Epithelial cell of esophagus (primary cell): ENCODE results near the gene CYFIP2.
"Not testable (repeated sequence)": the region's sequence is repeated elsewhere in the genome, so short reads cannot be mapped to it uniquely, and the experiment has no call there.

Experiments
- DNase-seq: peaks from one replicate; pipeline ENCODE4 v3.0.0; 2010; ENCODE audit warnings: low read depth
- H3K4me3 ChIP-seq: 2 replicates; pipeline ENCODE4 v1.5.1; 2011; ENCODE audit warnings: mild to moderate bottlenecking, low read length, control low read depth
- CTCF ChIP-seq: IDR thresholded peaks from 2 replicates; pipeline ENCODE4 v1.5.1; 2011; ENCODE audit warnings: low read depth, mild to moderate bottlenecking, low read length, control low read depth, inconsistent platforms; ENCODE audit not compliant: insufficient read depth; ENCODE audit errors: missing control alignments

CYFIP2 gene

GRCh38 chr5:157400741-157401495 is 135.0 kb downstream of the CYFIP2 start:
- DNase-seq, result no peak
- no peak overlapping the region for H3K4me3 ChIP-seq
- TF ChIP-seq CTCF, result no peak

- no peak for DNase-seq
- TF ChIP-seq CTCF, result no peak
- H3K4me3 ChIP-seq, result no peak overlapping the region
Measured at GRCh38 chr5:157415838-157416237, 149.9 kb downstream of the CYFIP2 start.

GRCh38 chr5:157419521-157419920 is 153.6 kb downstream of the CYFIP2 start:
- not testable (repeated sequence) for DNase-seq, H3K4me3 ChIP-seq

GRCh38 chr5:157429920-157430319 is 164.0 kb downstream of the CYFIP2 start:
- not testable (repeated sequence) for H3K4me3 ChIP-seq, DNase-seq

- H3K4me3 ChIP-seq, result no peak overlapping the region
- TF ChIP-seq CTCF, result peak; percentile 54
- DNase-seq, result peak; percentile 75
Measured at GRCh38 chr5:157431544-157432200, 165.7 kb downstream of the CYFIP2 start.

- no peak for TF ChIP-seq CTCF
- no peak for DNase-seq
- H3K4me3 ChIP-seq, result no peak overlapping the region
Measured at GRCh38 chr5:157434096-157434495, 168.2 kb downstream of the CYFIP2 start.

GRCh38 chr5:157443041-157443549 is 177.2 kb downstream of the CYFIP2 start:
- TF ChIP-seq CTCF, result no peak

GRCh38 chr5:157444224-157444623 is 178.3 kb downstream of the CYFIP2 start:
- H3K4me3 ChIP-seq, result no peak overlapping the region
- DNase-seq, result no peak
- no peak for TF ChIP-seq CTCF

More at GRCh38 chr5:157443041-157443549, 177.2 kb downstream of the CYFIP2 start:
- H3K4me3 ChIP-seq, result no peak overlapping the region
- no peak for DNase-seq
